Panc1 (cell line): ENCODE measurements around the gene CASP4. TPM values are rescaled to one million over a fixed set of nuclear protein-coding genes. Genes with fewer than 3 reads are reported as not detected.

Experiments
- ATAC-seq: fragments of 200-7000 bp; cut with Tn5 transposase; 2 replicates; pipeline ENCODE4 v1.9.1; 2020; ENCODE audit warnings: mild to moderate bottlenecking, moderate library complexity
- BruUV-seq: library from RNA; stranded (reverse); fragments of 400-500 nt; replicated peaks from 2 replicates; lab custom pipeline; 2021; lab: Mats Ljungman, UMichigan
- CTCF ChIA-PET: fragments of 300-600 bp; sonication (Branson Sonifier 250); formaldehyde crosslinking; loops from one replicate; lab custom pipeline; 2022; ENCODE audit warnings: antibody characterized with exemption; lab: Charles Lee
- POLR2A ChIA-PET: fragments of 300-600 bp; sonication (Branson Sonifier 250); formaldehyde crosslinking; loops from one replicate; lab custom pipeline; 2022; ENCODE audit warnings: antibody characterized with exemption; lab: Charles Lee
- DNase-seq: peaks from one replicate; pipeline ENCODE4 v3.0.0-alpha.2; 2010; ENCODE audit warnings: low read depth, low spot score
- H3K27ac ChIP-seq: 2 replicates; pipeline ENCODE4 v1.5.1; 2011; ENCODE audit warnings: mild to moderate bottlenecking, low read length, inconsistent platforms
- H3K27me3 ChIP-seq: fragments of 200-500 bp; sonication (Bioruptor generic); 2 replicates; pipeline ENCODE4 v1.6.0; 2014; ENCODE audit warnings: low read length, inconsistent platforms; ENCODE audit not compliant: control insufficient read depth, insufficient read depth
- H3K36me3 ChIP-seq: fragments of 200-500 bp; sonication (Bioruptor generic); 2 replicates; pipeline ENCODE4 v1.5.1; 2014; ENCODE audit warnings: inconsistent platforms, mild to moderate bottlenecking, low read length, moderate library complexity; ENCODE audit not compliant: control insufficient read depth, insufficient read depth
- H3K4me1 ChIP-seq: 2 replicates; pipeline ENCODE4 v1.5.1; 2011; ENCODE audit warnings: inconsistent platforms, mild to moderate bottlenecking, low read length, moderate library complexity; ENCODE audit not compliant: control insufficient read depth, insufficient read depth
- H3K4me3 ChIP-seq, 2 experiments: 2 replicates each; pipeline ENCODE4 v1.5.1; 2011 to 2012; ENCODE audit warnings: low read depth in 2 of 2, low read length in 2 of 2, mild to moderate bottlenecking in 2 of 2, inconsistent platforms in 1 of 2, moderate library complexity in 1 of 2
- H3K9me3 ChIP-seq: fragments of 200-500 bp; sonication (Bioruptor generic); 2 replicates; pipeline ENCODE4 v1.5.1; 2014; ENCODE audit warnings: low read depth, mild to moderate bottlenecking, inconsistent platforms, low read length, moderate library complexity; ENCODE audit not compliant: control insufficient read depth, insufficient read depth
- CTCF ChIP-seq: fragments of 450-650 bp; IDR thresholded peaks from 2 replicates; pipeline ENCODE4 v1.5.1; 2017; ENCODE audit warnings: mild to moderate bottlenecking
- POLR2AphosphoS5 ChIP-seq: IDR thresholded peaks from 2 replicates; pipeline ENCODE4 v1.6.1; 2012; ENCODE audit warnings: mild to moderate bottlenecking, low read depth, low read length, moderate library complexity
- REST ChIP-seq, 2 experiments: IDR thresholded peaks; 2 replicates each; pipeline ENCODE4 v1.6.1; 2011 to 2012; ENCODE audit warnings: low read depth in 2 of 2, control low read depth in 1 of 2, low read length in 1 of 2, mild to moderate bottlenecking in 1 of 2, moderate library complexity in 1 of 2; ENCODE audit not compliant: insufficient read depth in 1 of 2
- SIN3A ChIP-seq: IDR thresholded peaks from 2 replicates; pipeline ENCODE4 v1.6.1; 2012; ENCODE audit warnings: low read depth, mild to moderate bottlenecking, low read length, moderate library complexity, borderline replicate concordance; ENCODE audit not compliant: insufficient read depth
- TCF7L2 ChIP-seq: IDR thresholded peaks from 2 replicates; pipeline ENCODE4 v1.6.1; 2011; ENCODE audit warnings: mild to moderate bottlenecking, low read depth, low read length, inconsistent platforms
- in situ Hi-C: cut with HindIII; loops from 2 replicates; pipeline ENCODE4 v1.10.0; 2016; ENCODE audit warnings: low sequenced_read_pairs, low pct_unique_long_range_greater_than_20kb
- intact Hi-C: fragments of 100-400 bp; cut with micrococcal nuclease; formaldehyde crosslinking; loops from one replicate; pipeline ENCODE4 v1.10.0; 2022; ENCODE audit not compliant: unreplicated experiment
- total RNA-seq: library from RNA; stranded (reverse); gene quantifications from one replicate; pipeline ENCODE4 v1.2.1, GENCODE V29; 2021; ENCODE audit not compliant: unreplicated experiment

CASP4 gene
- total RNA-seq, 1 experiment from 2014 or later, result 25.8 TPM

GRCh38 chr11:104926771-104927611 lies 41.4 kb downstream of the CASP4 start:
- H3K27ac ChIP-seq, result no peak overlapping the region
- DNase-seq (no peak), ATAC-seq (no peak)
- H3K4me1 ChIP-seq, result no peaks in the 10 kb centered on the region
- H3K9me3 ChIP-seq, result no peaks in the 10 kb centered on the region
- intact Hi-C loops (no loop called here), in situ Hi-C loops (no loop called here)
- H3K4me3 ChIP-seq, result no peak overlapping the region
- BruUV-seq, result no TSS peak
- H3K36me3 ChIP-seq, result no peaks in the 10 kb centered on the region
- CTCF ChIA-PET, result no interaction called here
- H3K27me3 ChIP-seq, result no peaks in the 10 kb centered on the region
- TF ChIP-seq REST (IDR thresholded peaks at IDR 0.05; ENCODE audit: insufficient read depth in 1 of 2, low read depth in 2 of 2, low read length in 1 of 2) (no peak), SIN3A (no peak)
- POLR2A ChIA-PET, result no interaction called here

DNA sequence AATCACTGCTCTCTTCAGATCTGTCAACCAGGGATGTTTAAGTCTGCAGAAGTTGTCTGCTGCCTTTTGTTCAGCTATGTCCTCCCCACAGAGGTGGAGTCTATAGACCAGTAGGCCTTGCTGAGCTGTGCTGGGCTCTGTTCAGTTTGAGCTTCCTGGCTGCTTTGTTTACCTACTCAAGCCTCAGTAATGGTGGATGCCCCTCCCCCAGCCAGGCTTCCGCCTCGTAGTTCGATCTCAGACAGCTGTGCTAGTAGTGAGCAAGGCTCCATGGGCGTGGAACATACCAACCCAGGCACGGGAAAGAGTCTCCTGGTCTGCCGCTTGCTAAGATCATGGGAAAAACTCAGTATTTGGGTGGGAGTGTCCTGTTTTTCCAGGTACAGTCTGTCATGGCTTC lies 42.5 kb downstream of the CASP4 start:
- TF ChIP-seq POLR2AphosphoS5, result no peak
- no peak for TF ChIP-seq SIN3A
- TF ChIP-seq CTCF, result no peak
- no peak for TF ChIP-seq TCF7L2
- TF ChIP-seq REST (IDR thresholded peaks at IDR 0.05; ENCODE audit: insufficient read depth in 1 of 2, low read depth in 2 of 2, low read length in 1 of 2), result no peak
- ChIA-PET CTCF (no interaction called here), POLR2A (no interaction called here)
- in situ Hi-C loops, result no loop called here
- no peak overlapping the region for H3K4me3 ChIP-seq
- intact Hi-C loops, result no loop called here
- ATAC-seq (no peak), DNase-seq (no peak)
- no peaks in the 10 kb centered on the region for H3K27me3 ChIP-seq
- no TSS peak for BruUV-seq
- no peaks in the 10 kb centered on the region for H3K4me1 ChIP-seq
- H3K36me3 ChIP-seq, result no peaks in the 10 kb centered on the region
- no peak overlapping the region for H3K27ac ChIP-seq
- no peaks in the 10 kb centered on the region for H3K9me3 ChIP-seq
